IPS DF 6.9 (cell line): ENCODE results near the gene TMIE.
"Not testable (repeated sequence)": the region's sequence is repeated elsewhere in the genome, so short reads cannot be mapped to it uniquely, and the experiment has no call there.

ENCODE experiments used
- DNase-seq: peaks from one replicate; pipeline ENCODE4 v3.0.0-alpha.2; 2013; ENCODE audit warnings: low read depth, low spot score
- H3K27ac ChIP-seq: one replicate; pipeline ENCODE4 v1.5.1; 2013; ENCODE audit warnings: low read length, control low read depth
- H3K27me3 ChIP-seq: 2 replicates; pipeline ENCODE4 v1.6.1; 2013; ENCODE audit warnings: mild to moderate bottlenecking, low read length; ENCODE audit not compliant: control insufficient read depth, insufficient read depth
- H3K36me3 ChIP-seq: 2 replicates; pipeline ENCODE4 v1.6.1; 2013; ENCODE audit warnings: low read length; ENCODE audit not compliant: control insufficient read depth, insufficient read depth
- H3K4me1 ChIP-seq: 2 replicates; pipeline ENCODE4 v1.6.1; 2013; ENCODE audit warnings: low read length; ENCODE audit not compliant: control insufficient read depth, insufficient read depth
- H3K4me3 ChIP-seq: 2 replicates; pipeline ENCODE4 v1.5.1; 2013; ENCODE audit warnings: mild to moderate bottlenecking, low read length
- H3K9me3 ChIP-seq: 2 replicates; pipeline ENCODE4 v1.6.1; 2013; ENCODE audit warnings: low read length, inconsistent platforms; ENCODE audit not compliant: control insufficient read depth, insufficient read depth
- WGBS: extraction: QIAGEN DNeasy Blood & Tissue Kit; methylation state at CpG from one replicate; pipeline ENCODE4 v1.1.7; 2013; ENCODE audit warnings: mixed read lengths, missing lambda C conversion rate; ENCODE audit not compliant: insufficient read length, insufficient coverage; 5-methylcytosine and 5-hydroxymethylcytosine counted together

TMIE gene

DNA sequence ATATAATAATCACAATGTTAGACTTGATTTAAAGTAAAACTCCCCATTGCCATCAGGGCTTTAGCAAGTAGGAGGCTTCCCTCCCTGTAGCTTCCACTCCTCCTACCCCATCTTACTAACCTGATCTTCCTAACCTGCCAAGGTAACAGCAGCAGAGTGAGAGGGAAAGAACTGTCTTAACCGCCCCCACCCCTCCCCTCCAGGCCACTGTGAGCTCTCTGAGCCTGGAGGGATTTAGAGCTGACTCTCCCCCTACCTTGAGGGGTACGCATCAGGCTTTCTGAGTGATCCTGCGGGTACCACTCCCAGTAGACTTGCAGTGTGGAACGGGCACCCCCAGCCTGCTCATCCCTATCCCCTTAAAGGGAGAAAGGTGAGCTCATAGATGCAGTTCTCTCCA is 27.8 kb downstream of the TMIE start:
- no peak for DNase-seq
- no CpG with 5 or more reads among the region's 4 CpGs for WGBS
- H3K36me3 ChIP-seq, result no peaks in the 10 kb centered on the region
- H3K27ac ChIP-seq, result no peak overlapping the region
- H3K27me3 ChIP-seq, result no peaks in the 10 kb centered on the region
- no peak overlapping the region for H3K4me3 ChIP-seq
- peaks cover 2% of the 10 kb centered on the region; the same call in 1 of the 2 replicates for H3K4me1 ChIP-seq
- H3K9me3 ChIP-seq, result no peaks in the 10 kb centered on the region

- no CpG with 5 or more reads among the region's 2 CpGs for WGBS
- H3K27ac ChIP-seq, result no peak overlapping the region
- H3K9me3 ChIP-seq, result no peaks in the 10 kb centered on the region
- no peaks in the 10 kb centered on the region for H3K36me3 ChIP-seq
- H3K4me3 ChIP-seq, result no peak overlapping the region
- no peak for DNase-seq
- H3K27me3 ChIP-seq, result no peaks in the 10 kb centered on the region
- peaks cover 2% of the 10 kb centered on the region; the same call in 1 of the 2 replicates for H3K4me1 ChIP-seq
Observed at GRCh38 chr3:46730819-46731218, 29.6 kb downstream of the TMIE start.

GRCh38 chr3:46731795-46732194 is 30.6 kb downstream of the TMIE start:
- H3K27me3 ChIP-seq, result no peaks in the 10 kb centered on the region
- no peak for DNase-seq
- H3K4me1 ChIP-seq, result no peaks in the 10 kb centered on the region
- no peak overlapping the region for H3K27ac ChIP-seq
- no peaks in the 10 kb centered on the region for H3K9me3 ChIP-seq
- no peaks in the 10 kb centered on the region for H3K36me3 ChIP-seq
- no peak overlapping the region for H3K4me3 ChIP-seq
- WGBS, result no CpG with 5 or more reads among the region's 3 CpGs

DNA sequence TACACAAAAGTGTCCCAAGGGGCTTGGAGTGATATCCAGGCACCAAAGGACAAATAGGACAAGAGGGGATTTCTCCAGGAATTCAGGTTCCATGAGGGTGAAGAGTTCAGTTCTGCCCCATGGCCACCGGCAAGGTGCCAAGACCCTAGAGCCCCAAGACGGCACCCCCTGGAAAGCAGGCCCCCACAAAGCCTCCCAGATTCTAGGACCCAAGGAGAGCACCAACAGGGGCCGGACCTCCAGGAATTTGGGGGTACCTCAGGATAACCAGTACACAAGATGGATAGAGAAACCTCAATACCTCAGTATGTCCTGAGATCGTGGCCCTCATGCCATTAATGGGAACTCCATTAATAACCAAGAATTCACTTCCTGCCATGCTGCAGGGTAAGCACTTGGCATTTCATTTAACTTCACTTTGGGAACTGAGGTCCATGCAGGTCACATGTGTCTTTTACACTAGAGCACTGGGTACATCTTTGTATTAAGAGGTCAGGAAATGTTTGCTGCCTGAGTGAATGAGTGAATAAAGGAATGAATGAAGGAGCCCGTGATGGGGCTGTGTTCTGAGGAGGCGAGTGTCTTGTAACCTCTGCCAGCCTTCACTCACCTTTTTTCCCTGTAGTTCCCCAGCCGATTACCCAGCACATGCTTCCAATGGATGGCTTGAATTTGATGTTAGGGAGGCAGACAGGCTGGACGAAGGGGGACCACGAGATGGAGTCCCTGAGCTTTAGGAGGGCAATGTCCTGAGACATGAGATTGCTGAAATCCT is 32.0 kb downstream of the TMIE start:
- Histone ChIP-seq H3K27me3 (no peaks in the 10 kb centered on the region), H3K4me1 (no peaks in the 10 kb centered on the region), H3K4me3 (no peak overlapping the region), H3K36me3 (no peaks in the 10 kb centered on the region), H3K9me3 (no peaks in the 10 kb centered on the region), H3K27ac (no peak overlapping the region)
- WGBS, result no CpG with 5 or more reads among the region's 9 CpGs
- DNase-seq, result no peak

GRCh38 chr3:46734773-46735172 is 33.6 kb downstream of the TMIE start:
- Histone ChIP-seq H3K4me3 (no peak overlapping the region), H3K9me3 (no peaks in the 10 kb centered on the region), H3K27me3 (no peaks in the 10 kb centered on the region), H3K36me3 (no peaks in the 10 kb centered on the region), H3K27ac (no peak overlapping the region), H3K4me1 (no peaks in the 10 kb centered on the region)
- no peak for DNase-seq
- no CpG with 5 or more reads among the region's 4 CpGs for WGBS

- Histone ChIP-seq H3K4me1 (no peaks in the 10 kb centered on the region), H3K27me3 (no peaks in the 10 kb centered on the region), H3K9me3 (no peaks in the 10 kb centered on the region), H3K36me3 (no peaks in the 10 kb centered on the region), H3K27ac (no peak overlapping the region), H3K4me3 (no peak overlapping the region)
- no peak for DNase-seq
- WGBS, result no CpG with 5 or more reads among the region's 20 CpGs
Observed at GRCh38 chr3:46736006-46736872, 35.0 kb downstream of the TMIE start.

GRCh38 chr3:46737329-46737731 is 36.1 kb downstream of the TMIE start:
- DNase-seq, result no peak
- Histone ChIP-seq H3K27me3 (no peaks in the 10 kb centered on the region), H3K4me1 (no peaks in the 10 kb centered on the region), H3K27ac (no peak overlapping the region), H3K9me3 (no peaks in the 10 kb centered on the region), H3K4me3 (no peak overlapping the region), H3K36me3 (no peaks in the 10 kb centered on the region)
- WGBS, result no CpG with 5 or more reads among the region's 4 CpGs

DNA sequence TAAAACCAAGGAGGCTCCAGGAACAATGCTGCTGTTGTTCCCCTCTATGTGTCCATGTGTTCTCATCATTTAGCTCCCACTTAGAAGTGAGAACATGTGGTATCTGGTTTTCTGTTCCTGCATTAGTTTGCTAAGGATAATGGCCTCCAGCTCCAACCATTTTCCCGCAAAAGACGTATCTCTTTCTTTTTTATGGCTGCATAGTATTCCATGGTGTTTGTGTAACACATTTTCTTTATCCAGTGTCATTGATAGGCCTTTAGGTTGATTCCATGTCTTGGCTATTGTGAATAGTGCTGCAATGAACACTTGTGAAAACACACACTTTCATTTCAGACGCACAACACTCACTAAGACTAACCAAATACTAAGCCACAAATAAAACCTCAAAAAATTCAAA is 38.4 kb downstream of the TMIE start:
- H3K9me3 ChIP-seq, H3K27ac ChIP-seq, H3K36me3 ChIP-seq, H3K4me3 ChIP-seq, DNase-seq, H3K27me3 ChIP-seq, H3K4me1 ChIP-seq: not testable (repeated sequence)
- WGBS, result no CpG with 5 or more reads among the region's 3 CpGs

GRCh38 chr3:46742992-46743585 is 41.9 kb downstream of the TMIE start:
- H3K36me3 ChIP-seq, result no peaks in the 10 kb centered on the region
- H3K9me3 ChIP-seq, result no peaks in the 10 kb centered on the region
- H3K27me3 ChIP-seq, result no peaks in the 10 kb centered on the region
- H3K27ac ChIP-seq, result no peak overlapping the region
- DNase-seq, result no peak
- WGBS, result no CpG with 5 or more reads among the region's 12 CpGs
- no peaks in the 10 kb centered on the region for H3K4me1 ChIP-seq
- no peak overlapping the region for H3K4me3 ChIP-seq

- no peaks in the 10 kb centered on the region for H3K36me3 ChIP-seq
Observed at GRCh38 chr3:46746711-46747110, 45.5 kb downstream of the TMIE start.

More at GRCh38 chr3:46746711-46747110, 45.5 kb downstream of the TMIE start:
- Histone ChIP-seq H3K4me3 (no peak overlapping the region), H3K9me3 (no peaks in the 10 kb centered on the region), H3K27me3 (no peaks in the 10 kb centered on the region), H3K4me1 (no peaks in the 10 kb centered on the region), H3K27ac (no peak overlapping the region)
- DNase-seq, result no peak
